GM12878 (cell line): ENCODE results near the gene SLC6A3. TPM values are rescaled to one million over a fixed set of nuclear protein-coding genes. Genes with fewer than 3 reads are reported as not detected.

Experiments
- ATAC-seq: fragments of 200-7000 bp; cut with Tn5 transposase; 3 replicates; pipeline ENCODE4 v1.9.1; 2020; ENCODE audit warnings: mild to moderate bottlenecking, moderate library complexity
- BruUV-seq: library from RNA; stranded (reverse); fragments of 400-500 nt; replicated peaks from 2 replicates; lab custom pipeline; 2021; lab: Mats Ljungman, UMichigan
- CTCF ChIA-PET: fragments of 300-600 bp; sonication (Branson Sonifier 250); formaldehyde crosslinking; extraction: SDS; loops from one replicate; lab custom pipeline; 2021; ENCODE audit warnings: inconsistent platforms; lab: Yijun Ruan, JAX
- POLR2A ChIA-PET: fragments of 350-600 bp; formaldehyde crosslinking; extraction: SDS; loops from one replicate; lab custom pipeline; 2021; ENCODE audit warnings: inconsistent platforms; lab: Charles Lee
- RAD21 ChIA-PET: fragments of 300-600 bp; sonication (Branson Sonifier 250); formaldehyde crosslinking; loops from one replicate; lab custom pipeline; 2023; ENCODE audit warnings: antibody characterized with exemption; ENCODE audit not compliant: unreplicated experiment; lab: Charles Lee
- SMC1A ChIA-PET: fragments of 300-600 bp; sonication (Branson Sonifier 250); formaldehyde crosslinking; loops from one replicate; lab custom pipeline; 2023; ENCODE audit not compliant: unreplicated experiment, uncharacterized antibody; lab: Charles Lee
- DNase-seq: peaks from one replicate; pipeline ENCODE4 v3.0.0-alpha.2; 2011; ENCODE audit warnings: low read depth, low spot score
- FAIRE-seq: peaks from 3 replicates; lab custom pipeline; 2011; peaks lifted over from hg19 to GRCh38; lab: Jason Lieb, UNC
- H2AFZ ChIP-seq: 2 replicates; pipeline ENCODE4 v1.6.0; 2011; ENCODE audit warnings: low read depth, low read length, control low read depth; ENCODE audit not compliant: control insufficient read depth
- H3K27ac ChIP-seq: 2 replicates; pipeline ENCODE4 v1.5.1; 2011; ENCODE audit warnings: control low read depth; ENCODE audit not compliant: control insufficient read depth, insufficient read depth
- H3K27me3 ChIP-seq, 2 experiments: replicated peaks in 1 of 2; 2 replicates each; pipeline versions ENCODE4 v1.6.0 to v1.6.1; 2011; ENCODE audit warnings: low read length in 1 of 2; ENCODE audit not compliant: control insufficient read depth in 2 of 2, insufficient read depth in 2 of 2
- H3K36me3 ChIP-seq, 2 experiments: 2 replicates each; pipeline ENCODE4 v1.5.1; 2011; ENCODE audit warnings: low read length in 1 of 2; ENCODE audit not compliant: control insufficient read depth in 2 of 2, insufficient read depth in 2 of 2
- H3K4me1 ChIP-seq: 2 replicates; pipeline ENCODE4 v1.6.1; 2011; ENCODE audit warnings: mild to moderate bottlenecking, low read length, moderate library complexity, mixed read lengths; ENCODE audit not compliant: control insufficient read depth, insufficient read depth
- H3K4me2 ChIP-seq: 2 replicates; pipeline ENCODE4 v1.6.0; 2011; ENCODE audit warnings: control low read depth; ENCODE audit not compliant: control insufficient read depth, insufficient read depth
- H3K4me3 ChIP-seq: fragments of 200-600 bp; sonication (generic); 2 replicates; pipeline ENCODE4 v1.5.1; 2016
- H3K79me2 ChIP-seq: 2 replicates; pipeline ENCODE4 v1.6.0; 2011; ENCODE audit warnings: low read length; ENCODE audit not compliant: control insufficient read depth, insufficient read depth
- H3K9ac ChIP-seq: 2 replicates; pipeline ENCODE4 v1.8.0; 2011; ENCODE audit warnings: low read length, control low read depth, mixed read lengths; ENCODE audit not compliant: control insufficient read depth, insufficient read depth
- H3K9me3 ChIP-seq: replicated peaks from 3 replicates; pipeline ENCODE4 v1.5.1; 2011; ENCODE audit warnings: mild to moderate bottlenecking, low read length; ENCODE audit not compliant: control insufficient read depth, insufficient read depth
- H4K20me1 ChIP-seq: 2 replicates; pipeline ENCODE4 v1.6.0; 2011; ENCODE audit not compliant: control insufficient read depth, insufficient read depth
- GATAD2B ChIP-seq: fragments of 450-650 bp; conservative IDR thresholded peaks from 2 replicates; pipeline ENCODE4 v1.6.1; 2017; ENCODE audit warnings: low read depth, mild to moderate bottlenecking, moderate library complexity
- NFIC ChIP-seq: IDR thresholded peaks from 2 replicates; pipeline ENCODE4 v1.6.1; 2012; ENCODE audit warnings: low read depth, mild to moderate bottlenecking, inconsistent platforms, low read length, moderate library complexity
- PBX3 ChIP-seq: IDR thresholded peaks from 2 replicates; pipeline ENCODE4 v1.6.1; 2011; ENCODE audit warnings: mild to moderate bottlenecking, low read depth, low read length, moderate library complexity; ENCODE audit not compliant: insufficient replicate concordance
- SREBF1 ChIP-seq: IDR thresholded peaks from 2 replicates; pipeline ENCODE4 v1.6.1; 2012; ENCODE audit warnings: mild to moderate bottlenecking, low read length
- ZBTB40 ChIP-seq: fragments of 450-650 bp; IDR thresholded peaks from 2 replicates; pipeline ENCODE4 v1.6.1; 2016; ENCODE audit warnings: mild to moderate bottlenecking, moderate library complexity, borderline replicate concordance
- WGBS: methylation state at CpG from one replicate; pipeline ENCODE4 v1.1.6; 2016; ENCODE audit warnings: low lambda C conversion rate; ENCODE audit not compliant: insufficient replicate concordance, insufficient coverage; ENCODE audit errors: missing lambda C conversion rate; 5-methylcytosine and 5-hydroxymethylcytosine counted together
- in situ Hi-C: fragments of 300-500 bp; cut with MboI; formaldehyde crosslinking; loops from 9 replicates; pipeline ENCODE4 v1.14.3; 2018; ENCODE audit warnings: mixed read lengths
- intact Hi-C: fragments of 100-400 bp; cut with micrococcal nuclease; formaldehyde crosslinking; loops from one replicate; pipeline ENCODE4 v1.14.2; 2022; ENCODE audit not compliant: unreplicated experiment
- polyA plus RNA-seq, 11 experiments: library from polyadenylated mRNA; depleted of rRNA in 4 of 11; unstranded in 6 of 11; stranded (reverse) in 5 of 11; fragments of >200 nt; fragmentation: Nextera tagmentation in 4 of 11; fragmentation: Illumina TruSeq in 1 of 11; extraction: Ambion mirVana in 4 of 11; extraction: Trizol in 1 of 11; gene quantifications; 1 replicate in 1 of 11; 2 replicates in 10 of 11; pipeline versions ENCODE4 v1.2.1 to v1.2.3, GENCODE V29; 2011 to 2016; ENCODE audit warnings: inconsistent platforms in 2 of 11, missing spikeins in 2 of 11, low read depth in 1 of 11
- total RNA-seq, 4 experiments: library from RNA; depleted of rRNA in 3 of 4; stranded (reverse); fragments of >200 nt in 3 of 4; fragmentation: Illumina TruSeq in 1 of 4; extraction: Trizol in 1 of 4; gene quantifications; 2 replicates each; pipeline versions ENCODE4 v1.2.1 to v1.2.3, GENCODE V29; 2013 to 2021

The SLC6A3 gene
- total and polyA plus RNA-seq, 10 of the 15 experiments (the other 5 are each of a cell fraction or from before 2014, with no cell fraction given): 0.01 TPM; not detected in 9

DNA sequence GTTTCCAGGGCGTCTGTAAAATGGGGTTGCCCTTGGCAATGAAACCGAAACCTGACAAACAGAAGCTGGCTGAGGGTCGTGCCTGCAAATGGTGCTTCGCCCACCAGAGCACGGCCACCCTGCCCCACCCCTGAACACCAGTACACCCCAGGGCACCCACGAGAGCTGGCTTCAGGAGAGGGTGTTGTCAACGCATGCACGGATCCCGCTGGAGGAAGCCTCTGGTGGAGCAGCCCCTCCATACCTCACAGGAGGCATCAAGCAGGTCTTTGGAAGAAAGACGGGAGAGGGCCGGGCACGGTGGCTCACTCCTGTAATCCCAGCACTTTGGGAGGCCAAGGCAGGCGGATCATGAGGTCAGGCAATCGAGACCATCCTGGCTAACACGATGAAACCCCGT, 8.6 kb downstream of the SLC6A3 start:
- 49% methylated on average over 16 of the region's 16 CpGs for WGBS
- no peak for ATAC-seq
- Histone ChIP-seq H3K4me2 (no peak overlapping the region), H3K27ac (no peak overlapping the region), H3K9me3 (no peaks in the 10 kb centered on the region; the same call in 2 of the 3 replicates), H3K36me3 (no peaks in the 10 kb centered on the region), H3K27me3 (no peaks in the 10 kb centered on the region; a peak in 1 of 4 replicates), H3K4me3 (no peak overlapping the region), H3K4me1 (no peaks in the 10 kb centered on the region), H2AFZ (no peak overlapping the region), H4K20me1 (no peaks in the 10 kb centered on the region), H3K9ac (no peak overlapping the region), H3K79me2 (no peaks in the 10 kb centered on the region)
- FAIRE-seq: no peak
- SMC1A ChIA-PET: no interaction called here
- CTCF ChIA-PET: no interaction called here
- no peak for DNase-seq
- POLR2A ChIA-PET: no interaction called here
- RAD21 ChIA-PET: no interaction called here
- no TSS peak for BruUV-seq
- TF ChIP-seq NFIC (no peak), GATAD2B (no peak), PBX3 (no peak), ZBTB40 (no peak), SREBF1 (no peak)
- intact Hi-C loops (no loop called here), in situ Hi-C loops (no loop called here)
